MM.1S (cell line): ENCODE measurements around the gene C13orf46.

Experiments
- CTCF ChIP-seq: fragments of 300-600 bp; sonication (generic); IDR thresholded peaks from 2 replicates; pipeline ENCODE4 v1.5.1; 2016; ENCODE audit warnings: antibody characterized with exemption, low read length, mixed read lengths
- EZH2 ChIP-seq: fragments of 300-600 bp; sonication (generic); optimal IDR thresholded peaks from 2 replicates; pipeline ENCODE3; 2017; ENCODE audit warnings: low read depth, mild to moderate bottlenecking, antibody characterized with exemption, low read length, mixed read lengths
- EZH2phosphoT487 ChIP-seq: fragments of 300-600 bp; sonication (generic); IDR thresholded peaks from 2 replicates; pipeline ENCODE4 v1.6.1; 2018; ENCODE audit warnings: antibody characterized with exemption, low read length

GRCh38 chr13:114015111-114015968 lies 41.5 kb upstream of the C13orf46 start:
- TF ChIP-seq CTCF (no peak), EZH2 (no peak), EZH2phosphoT487 (no peak)
